M059J (cell line): ENCODE data around the gene ANGPTL4. TPM values are rescaled to one million over a fixed set of nuclear protein-coding genes. Genes with fewer than 3 reads are reported as not detected.

ENCODE experiments used
- DNase-seq: peaks from one replicate; pipeline ENCODE4 v3.0.0-alpha.2; 2012; ENCODE audit warnings: low read depth
- total RNA-seq: library from RNA; depleted of rRNA; stranded (reverse); fragments of >200 nt; shearing (Covaris generic); gene quantifications from 2 replicates; pipeline ENCODE4 v1.2.3, GENCODE V29; 2014; rRNA removed

The ANGPTL4 gene
- total RNA-seq, 1 experiment from 2014 or later = 0.27 TPM

DNA sequence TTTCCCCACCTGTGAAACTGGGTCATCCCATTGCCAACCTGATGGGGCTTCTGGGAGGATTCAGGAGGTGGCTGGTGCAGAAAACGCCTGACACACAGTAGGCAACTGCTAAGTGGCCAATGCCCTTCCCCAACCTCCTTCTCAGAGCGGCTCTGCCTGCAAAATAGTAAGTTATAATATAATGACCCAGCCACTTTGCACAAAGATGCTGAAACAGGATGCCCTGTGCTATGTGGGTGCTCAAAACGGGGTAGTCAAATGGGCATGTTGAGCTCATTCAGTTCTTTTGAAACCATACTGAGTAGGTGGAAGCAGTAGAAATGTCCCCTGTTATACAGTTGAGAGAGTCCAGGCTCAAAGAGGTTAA lies 49.7 kb downstream of the ANGPTL4 start:
- no peak for DNase-seq

DNA sequence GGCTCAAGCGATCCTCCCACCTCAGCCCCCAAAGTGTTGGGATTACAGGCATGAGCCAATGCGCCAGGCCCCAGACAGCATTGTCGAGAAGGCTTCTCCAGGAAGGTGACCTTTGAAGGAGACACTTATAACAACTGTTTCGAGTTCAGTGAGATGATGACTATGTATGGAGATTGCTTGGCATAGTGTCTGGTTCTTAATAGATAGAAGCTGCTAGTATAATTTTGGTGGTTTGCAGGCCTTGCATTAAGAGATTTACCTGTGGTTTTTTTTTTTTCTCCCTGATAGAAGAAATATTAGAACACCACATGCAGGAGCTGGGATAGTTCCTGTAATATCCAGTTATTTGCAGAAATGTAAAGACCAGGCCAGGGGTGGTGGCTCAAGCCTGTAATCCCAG lies 52.8 kb downstream of the ANGPTL4 start:
- DNase-seq = no peak

DNA sequence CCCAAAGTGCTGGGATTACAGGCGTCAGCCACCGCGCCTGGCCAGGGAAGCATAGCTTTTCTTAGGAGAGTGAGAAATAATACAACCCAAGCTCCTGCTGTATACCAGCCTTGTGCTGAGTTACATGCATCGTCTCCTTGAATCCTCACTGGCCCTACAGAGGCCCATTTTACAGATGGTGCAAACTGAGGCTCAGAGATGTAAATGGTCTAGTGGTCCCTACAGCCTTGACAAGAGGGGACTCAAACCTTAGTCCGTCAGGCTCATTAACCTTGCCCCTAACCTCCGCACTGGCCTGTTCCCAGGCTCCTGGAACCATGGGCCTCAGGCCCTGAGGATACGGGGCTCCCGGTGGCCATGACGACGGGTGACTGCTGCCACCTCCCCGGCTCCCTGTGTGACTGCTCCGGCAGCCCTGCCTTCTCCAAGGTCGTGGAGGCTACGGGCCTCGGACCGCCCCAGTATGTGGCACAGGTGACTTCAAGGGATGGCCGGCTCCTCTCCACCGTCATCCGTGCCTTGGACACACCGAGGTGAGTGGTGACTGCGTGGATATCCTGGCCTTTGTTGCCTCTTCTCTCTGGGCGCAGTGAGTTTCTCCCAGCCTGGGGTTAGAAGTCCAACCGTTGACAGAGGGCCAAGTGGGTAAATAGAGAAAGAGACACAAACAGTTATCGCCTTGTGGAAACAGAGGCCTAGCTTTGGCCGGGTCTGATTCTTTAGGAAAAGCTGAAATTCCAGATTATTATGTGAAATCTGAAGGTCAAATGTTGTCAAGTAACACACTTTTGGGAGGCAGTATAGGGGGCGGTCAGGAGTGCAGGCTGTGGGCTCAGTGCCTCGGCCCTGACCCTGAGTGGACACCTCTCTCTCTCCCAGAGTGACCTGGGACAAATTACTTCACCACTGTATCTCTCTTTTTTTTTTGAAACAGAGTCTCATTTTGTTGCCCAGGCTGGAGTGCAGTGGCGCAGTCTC lies 57.8 kb downstream of the ANGPTL4 start:
- no peak for DNase-seq

DNA sequence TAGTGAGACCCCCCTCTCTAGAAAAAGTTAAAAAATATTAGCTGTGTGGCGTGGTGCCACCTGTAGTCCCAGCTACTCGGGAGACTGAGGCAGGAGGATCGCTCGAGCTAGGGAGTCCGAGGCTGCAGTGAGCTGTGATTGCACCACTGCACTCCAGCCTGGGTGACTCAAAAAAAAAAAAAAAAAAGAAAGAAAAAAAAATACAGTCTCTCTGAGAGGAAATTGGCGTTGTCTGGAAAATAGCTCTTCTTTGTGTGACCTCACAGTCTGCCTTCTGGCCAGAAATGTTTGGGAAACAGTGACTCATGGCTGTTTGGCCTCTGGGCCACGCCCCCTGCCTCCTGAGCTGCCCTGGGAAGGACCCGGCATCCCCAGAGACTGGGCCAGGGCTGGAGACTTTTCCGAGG lies 59.9 kb downstream of the ANGPTL4 start:
- DNase-seq = peak; percentile 99

Other genes with a start within 250 kb of the ANGPTL4 start
- gene FBN3, start 214.6 kb upstream of the ANGPTL4 start, total RNA-seq = not detected in 2 replicates
- gene CERS4, start 154.8 kb upstream of the ANGPTL4 start, total RNA-seq = 2.1 and 3.6 TPM in 2 replicates
- 207 and 214 TPM in 2 replicates for gene CD320, start 55.8 kb upstream of the ANGPTL4 start, total RNA-seq
- gene NDUFA7, start 42.8 kb upstream of the ANGPTL4 start, total RNA-seq = 51.6 and 63.0 TPM in 2 replicates
- gene RPS28, start 42.7 kb upstream of the ANGPTL4 start, total RNA-seq = 179 and 238 TPM in 2 replicates
- 0.74 TPM in 1 of 2 replicates, not detected in the other for gene KANK3, start 20.9 kb upstream of the ANGPTL4 start, total RNA-seq
- gene RAB11B, start 26.2 kb downstream of the ANGPTL4 start, total RNA-seq = 10.8 and 16.5 TPM in 2 replicates
- 30.5 and 43.3 TPM in 2 replicates for gene MARCHF2, start 49.1 kb downstream of the ANGPTL4 start, total RNA-seq
- gene HNRNPM, start 80.8 kb downstream of the ANGPTL4 start, total RNA-seq = 40.5 and 68.3 TPM in 2 replicates
- not detected in 2 replicates for gene PRAM1, start 138.5 kb downstream of the ANGPTL4 start, total RNA-seq
- 4.5 and 6.3 TPM in 2 replicates for gene ZNF414, start 150.0 kb downstream of the ANGPTL4 start, total RNA-seq
- 0.15 and 0.25 TPM in 2 replicates for gene MYO1F, start 213.3 kb downstream of the ANGPTL4 start, total RNA-seq
- gene ADAMTS10, start 246.6 kb downstream of the ANGPTL4 start, total RNA-seq = 3.4 and 5.4 TPM in 2 replicates